G401.6 (cell line): ENCODE measurements around the gene HSPA12A.

Source experiments
- FAIRE-seq: peaks from 2 replicates; lab custom pipeline; 2012; peaks lifted over from hg19 to GRCh38; lab: Jason Lieb, UNC

The HSPA12A gene

GRCh38 chr10:116743266-116744064 is 1.1 kb upstream of the HSPA12A start:
- no peak for FAIRE-seq

GRCh38 chr10:116741391-116742351 is 695 bp downstream of the HSPA12A start:
- no peak for FAIRE-seq

- no peak for FAIRE-seq
These were observed 1.4 kb downstream of the HSPA12A start for GRCh38 chr10:116740971-116741370.

GRCh38 chr10:116738339-116738738 is 4.0 kb downstream of the HSPA12A start:
- FAIRE-seq = no peak

GRCh38 chr10:116737627-116738327 is 4.6 kb downstream of the HSPA12A start:
- FAIRE-seq = no peak

- FAIRE-seq = no peak
These were observed 8.8 kb downstream of the HSPA12A start for GRCh38 chr10:116733566-116733965.

- no peak for FAIRE-seq
These were observed 9.8 kb downstream of the HSPA12A start for GRCh38 chr10:116732573-116732972.

- no peak for FAIRE-seq
These were observed 11.7 kb downstream of the HSPA12A start for GRCh38 chr10:116730464-116731260.

- FAIRE-seq = no peak
These were observed 13.1 kb downstream of the HSPA12A start for GRCh38 chr10:116729243-116729642.

- FAIRE-seq = no peak
These were observed 13.8 kb downstream of the HSPA12A start for GRCh38 chr10:116728526-116729096.

GRCh38 chr10:116723428-116724281 is 18.7 kb downstream of the HSPA12A start:
- no peak for FAIRE-seq

- FAIRE-seq = no peak
These were observed 19.5 kb downstream of the HSPA12A start for GRCh38 chr10:116722736-116723427.

- FAIRE-seq = no peak
These were observed 20.6 kb downstream of the HSPA12A start for GRCh38 chr10:116721547-116722392.

- FAIRE-seq = no peak
These were observed 21.5 kb downstream of the HSPA12A start for GRCh38 chr10:116720668-116721546.

- FAIRE-seq = no peak
These were observed 22.1 kb downstream of the HSPA12A start for GRCh38 chr10:116720241-116720643.

GRCh38 chr10:116719804-116720203 is 22.6 kb downstream of the HSPA12A start:
- FAIRE-seq = no peak

- FAIRE-seq = no peak
These were observed 24.3 kb downstream of the HSPA12A start for GRCh38 chr10:116718058-116718457.

- no peak for FAIRE-seq
These were observed 26.0 kb downstream of the HSPA12A start for GRCh38 chr10:116716381-116716780.
